ENCODE data around the gene MSX1. TPM values are rescaled to one million over a fixed set of nuclear protein-coding genes. Genes with fewer than 3 reads are reported as not detected.

The MSX1 gene
- total RNA-seq, 1 experiment from 2014 or later: not detected

DNA sequence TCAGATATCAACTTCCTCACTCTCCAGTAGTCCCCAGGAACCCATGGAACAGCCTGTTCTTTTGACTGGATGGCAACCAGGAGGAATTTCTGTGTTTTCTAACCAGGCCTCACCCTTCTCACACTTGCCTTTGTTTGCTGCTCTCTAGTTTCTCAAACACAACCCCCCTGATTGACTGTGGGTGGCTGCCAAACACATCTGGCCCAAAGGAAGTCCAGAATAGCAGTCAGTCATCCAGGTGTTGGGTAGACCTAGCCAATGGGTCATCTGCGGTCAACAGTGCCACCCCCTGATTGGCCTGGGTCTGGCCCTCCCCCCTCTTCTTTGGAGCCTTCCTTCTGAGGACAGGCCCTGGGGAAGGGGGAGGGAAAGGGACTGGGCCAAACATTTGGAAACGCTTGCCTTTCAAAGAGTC lies 53.7 kb downstream of the MSX1 start:
- Histone ChIP-seq H3K4me1 (ENCODE audit: insufficient read depth, low read length) (no peaks in the 10 kb centered on the region), H3K27ac (ENCODE audit: insufficient read length, low read depth, low read length) (no peak overlapping the region), H3K9ac (ENCODE audit: extremely low read depth, insufficient read length, low read length) (no peak overlapping the region), H3K27me3 (ENCODE audit: insufficient read depth, low read length) (no peaks in the 10 kb centered on the region), H3K79me1 (ENCODE audit: insufficient read depth, low read depth, low read length, poor library complexity, severe bottlenecking) (no peaks in the 10 kb centered on the region), H3K56ac (ENCODE audit: insufficient read length, low read depth, low read length) (no peak overlapping the region), H3K9me3 (ENCODE audit: control insufficient read depth, low read depth, low read length) (no peaks in the 10 kb centered on the region), H3K23me2 (ENCODE audit: insufficient read length, low read depth, low read length, poor library complexity, severe bottlenecking) (no peaks in the 10 kb centered on the region), H4K91ac (ENCODE audit: insufficient read length, low read depth, low read length) (no peak overlapping the region), H3K4ac (ENCODE audit: low read depth, low read length) (no peak overlapping the region), H3K79me2 (ENCODE audit: insufficient read depth, low read length) (no peaks in the 10 kb centered on the region), H4K8ac (replicated peaks; ENCODE audit: insufficient read length, low read depth, low read length) (no peak overlapping the region), H2BK20ac (ENCODE audit: low read depth, low read length, poor library complexity, severe bottlenecking) (no peak overlapping the region), H3K14ac (ENCODE audit: insufficient read depth, low read length) (no peak overlapping the region; the same call in 1 of the 2 replicates), H3K18ac (ENCODE audit: insufficient read length, low read depth, low read length) (no peak overlapping the region), H2BK120ac (ENCODE audit: low read depth, low read length, poor library complexity, severe bottlenecking) (no peak overlapping the region), H2BK12ac (ENCODE audit: insufficient read length, low read depth, low read length) (no peak overlapping the region), H2BK5ac (ENCODE audit: insufficient read length, low read length) (no peak overlapping the region), H2AFZ (ENCODE audit: low read length) (no peak overlapping the region), H4K20me1 (ENCODE audit: control insufficient read depth, insufficient read depth, insufficient read length) (no peaks in the 10 kb centered on the region), H3K23ac (ENCODE audit: insufficient read length, low read depth, low read length) (no peak overlapping the region), H3T11ph (ENCODE audit: low read length) (no peak overlapping the region), H2AK5ac (ENCODE audit: insufficient read length, low read length) (no peak overlapping the region), H2BK15ac (ENCODE audit: low read depth, low read length) (no peak overlapping the region), H4K5ac (ENCODE audit: insufficient read length, low read depth, low read length) (no peak overlapping the region), H3K4me2 (ENCODE audit: insufficient read depth, insufficient read length, low read length) (no peak overlapping the region)
- Mint-ChIP-seq H3K9me3 (peaks cover 3% of the 10 kb centered on the region in 2 experiments; a peak in 4 of 5 replicates), H3K4me1 (no peaks in the 10 kb centered on the region), H3K4me3 (no peak overlapping the region), H3K27me3 (ENCODE audit: low read depth) (peaks cover 70% of the 10 kb centered on the region), H3K36me3 (ENCODE audit: insufficient read depth in 1 of 3, low read depth in 3 of 3) (0 out of 7 replicates have a peak, but pooled peaks cover 0 to 2% (median 0%) of the 10 kb centered on the region in 3 experiments), H3K27ac (no peak overlapping the region)
- no CpG with 5 or more reads among the region's 2 CpGs for WGBS (ENCODE audit: extremely low coverage, insufficient read length, low lambda C conversion rate)
- TF ChIP-seq, protein P1, sequence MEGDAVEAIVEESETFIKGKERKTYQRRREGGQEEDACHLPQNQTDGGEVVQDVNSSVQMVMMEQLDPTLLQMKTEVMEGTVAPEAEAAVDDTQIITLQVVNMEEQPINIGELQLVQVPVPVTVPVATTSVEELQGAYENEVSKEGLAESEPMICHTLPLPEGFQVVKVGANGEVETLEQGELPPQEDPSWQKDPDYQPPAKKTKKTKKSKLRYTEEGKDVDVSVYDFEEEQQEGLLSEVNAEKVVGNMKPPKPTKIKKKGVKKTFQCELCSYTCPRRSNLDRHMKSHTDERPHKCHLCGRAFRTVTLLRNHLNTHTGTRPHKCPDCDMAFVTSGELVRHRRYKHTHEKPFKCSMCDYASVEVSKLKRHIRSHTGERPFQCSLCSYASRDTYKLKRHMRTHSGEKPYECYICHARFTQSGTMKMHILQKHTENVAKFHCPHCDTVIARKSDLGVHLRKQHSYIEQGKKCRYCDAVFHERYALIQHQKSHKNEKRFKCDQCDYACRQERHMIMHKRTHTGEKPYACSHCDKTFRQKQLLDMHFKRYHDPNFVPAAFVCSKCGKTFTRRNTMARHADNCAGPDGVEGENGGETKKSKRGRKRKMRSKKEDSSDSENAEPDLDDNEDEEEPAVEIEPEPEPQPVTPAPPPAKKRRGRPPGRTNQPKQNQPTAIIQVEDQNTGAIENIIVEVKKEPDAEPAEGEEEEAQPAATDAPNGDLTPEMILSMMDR (conservative IDR thresholded peaks at IDR 0.05): no peak
- no peak for DNase-seq

Other genes with a start within 250 kb of the MSX1 start
- gene CYTL1, start 159.8 kb downstream of the MSX1 start, total RNA-seq (2021): 1.4 and 1.7 TPM in 2 replicates
- gene STK32B, start 191.8 kb downstream of the MSX1 start, total RNA-seq (2021): 1.0 and 1.3 TPM in 2 replicates

Data from H9 (cell line).